DND-41 (cell line): ENCODE results near the gene OR1D5.

Experiments
- ATAC-seq: fragments of 200-7000 bp; cut with Tn5 transposase; 3 replicates; pipeline ENCODE4 v1.9.1; 2021; ENCODE audit warnings: low read depth; ENCODE audit not compliant: insufficient read depth
- DNase-seq: peaks from one replicate; pipeline ENCODE4 v3.0.0-alpha.2; 2020
- H2AFZ ChIP-seq: 2 replicates; pipeline ENCODE4 v1.6.0; 2012; ENCODE audit warnings: low read depth, low read length
- H3K27ac ChIP-seq: 2 replicates; pipeline ENCODE4 v1.5.1; 2012; ENCODE audit warnings: low read length, inconsistent platforms
- H3K27me3 ChIP-seq: fragments of 200-600 bp; sonication (generic); 2 replicates; pipeline ENCODE4 v1.6.0; 2012; ENCODE audit warnings: low read length, mild to moderate bottlenecking, inconsistent platforms; ENCODE audit not compliant: insufficient read depth, poor library complexity
- H3K36me3 ChIP-seq: 2 replicates; pipeline ENCODE4 v1.5.1; 2012; ENCODE audit warnings: low read length, inconsistent platforms; ENCODE audit not compliant: insufficient read depth
- H3K4me1 ChIP-seq: 2 replicates; pipeline ENCODE4 v1.5.1; 2012; ENCODE audit warnings: mild to moderate bottlenecking, low read length; ENCODE audit not compliant: insufficient read depth
- H3K4me2 ChIP-seq: 2 replicates; pipeline ENCODE4 v1.6.0; 2012; ENCODE audit warnings: mild to moderate bottlenecking, moderate library complexity, low read length, inconsistent platforms; ENCODE audit not compliant: insufficient read depth
- H3K4me3 ChIP-seq, 2 experiments: fragments of 200-600 bp in 1 of 2; shearing (Covaris generic) in 1 of 2; 2 replicates each; pipeline ENCODE4 v1.5.1; 2012 to 2016; ENCODE audit warnings: inconsistent platforms in 2 of 2, low read length in 2 of 2, mild to moderate bottlenecking in 2 of 2, low read depth in 1 of 2, moderate library complexity in 1 of 2
- H3K79me2 ChIP-seq: 2 replicates; pipeline ENCODE4 v1.6.0; 2012; ENCODE audit warnings: low read length, inconsistent platforms; ENCODE audit not compliant: insufficient read depth
- H3K9ac ChIP-seq: 2 replicates; pipeline ENCODE4 v1.6.0; 2012; ENCODE audit warnings: low read depth, mild to moderate bottlenecking, inconsistent platforms, low read length, moderate library complexity
- H3K9me3 ChIP-seq: 2 replicates; pipeline ENCODE4 v1.5.1; 2012; ENCODE audit warnings: low read length, moderate library complexity, mild to moderate bottlenecking, inconsistent platforms; ENCODE audit not compliant: insufficient read depth, severe bottlenecking
- H4K20me1 ChIP-seq: 2 replicates; pipeline ENCODE4 v1.6.0; 2012; ENCODE audit warnings: low read length; ENCODE audit not compliant: insufficient read depth
- EZH2 ChIP-seq: IDR thresholded peaks from 3 replicates; pipeline ENCODE4 v1.6.1; 2012; ENCODE audit warnings: borderline replicate concordance, low read depth, mild to moderate bottlenecking, moderate library complexity, low read length, inconsistent platforms; ENCODE audit not compliant: severe bottlenecking
- TF ChIP-seq, protein P1 (sequence below): IDR thresholded peaks from 2 replicates; pipeline ENCODE4 v1.5.1; 2012; ENCODE audit warnings: borderline replicate concordance, low read length, moderate library complexity, mild to moderate bottlenecking; ENCODE audit not compliant: poor library complexity, severe bottlenecking; ENCODE audit errors: extremely low read depth

The OR1D5 gene

DNA sequence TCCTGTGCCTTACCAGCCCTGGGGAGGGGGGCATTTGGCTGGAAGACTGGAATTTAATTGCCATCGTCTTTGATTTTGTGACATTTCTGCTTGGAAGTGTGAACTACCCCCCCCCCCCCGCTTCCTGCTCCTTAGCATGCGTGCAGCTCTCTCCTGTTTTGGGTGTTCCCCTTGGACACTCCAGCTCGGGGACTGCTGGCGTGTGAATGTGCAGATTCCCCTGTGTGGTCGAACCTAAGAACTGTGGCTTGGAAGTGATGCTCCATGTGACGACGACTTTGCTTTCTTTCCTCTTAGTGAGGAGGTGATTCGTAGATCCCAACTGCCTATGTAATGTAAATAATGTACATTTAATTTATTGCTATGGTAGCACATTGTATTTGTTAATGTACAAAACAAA lies 26.1 kb downstream of the OR1D5 start:
- no peak for TF ChIP-seq EZH2
- TF ChIP-seq, protein P1, sequence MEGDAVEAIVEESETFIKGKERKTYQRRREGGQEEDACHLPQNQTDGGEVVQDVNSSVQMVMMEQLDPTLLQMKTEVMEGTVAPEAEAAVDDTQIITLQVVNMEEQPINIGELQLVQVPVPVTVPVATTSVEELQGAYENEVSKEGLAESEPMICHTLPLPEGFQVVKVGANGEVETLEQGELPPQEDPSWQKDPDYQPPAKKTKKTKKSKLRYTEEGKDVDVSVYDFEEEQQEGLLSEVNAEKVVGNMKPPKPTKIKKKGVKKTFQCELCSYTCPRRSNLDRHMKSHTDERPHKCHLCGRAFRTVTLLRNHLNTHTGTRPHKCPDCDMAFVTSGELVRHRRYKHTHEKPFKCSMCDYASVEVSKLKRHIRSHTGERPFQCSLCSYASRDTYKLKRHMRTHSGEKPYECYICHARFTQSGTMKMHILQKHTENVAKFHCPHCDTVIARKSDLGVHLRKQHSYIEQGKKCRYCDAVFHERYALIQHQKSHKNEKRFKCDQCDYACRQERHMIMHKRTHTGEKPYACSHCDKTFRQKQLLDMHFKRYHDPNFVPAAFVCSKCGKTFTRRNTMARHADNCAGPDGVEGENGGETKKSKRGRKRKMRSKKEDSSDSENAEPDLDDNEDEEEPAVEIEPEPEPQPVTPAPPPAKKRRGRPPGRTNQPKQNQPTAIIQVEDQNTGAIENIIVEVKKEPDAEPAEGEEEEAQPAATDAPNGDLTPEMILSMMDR: no peak
- DNase-seq (no peak), ATAC-seq (no peak)
- H4K20me1 ChIP-seq: no peaks in the 10 kb centered on the region
- no peaks in the 10 kb centered on the region for H3K79me2 ChIP-seq
- H3K4me3 ChIP-seq: no peak overlapping the region
- no peak overlapping the region for H2AFZ ChIP-seq
- no peak overlapping the region for H3K4me2 ChIP-seq
- no peak overlapping the region for H3K9ac ChIP-seq
- H3K36me3 ChIP-seq: no peaks in the 10 kb centered on the region
- H3K9me3 ChIP-seq: no peaks in the 10 kb centered on the region
- peaks cover 2% of the 10 kb centered on the region for H3K27me3 ChIP-seq
- H3K4me1 ChIP-seq: no peaks in the 10 kb centered on the region
- H3K27ac ChIP-seq: no peak overlapping the region

DNA sequence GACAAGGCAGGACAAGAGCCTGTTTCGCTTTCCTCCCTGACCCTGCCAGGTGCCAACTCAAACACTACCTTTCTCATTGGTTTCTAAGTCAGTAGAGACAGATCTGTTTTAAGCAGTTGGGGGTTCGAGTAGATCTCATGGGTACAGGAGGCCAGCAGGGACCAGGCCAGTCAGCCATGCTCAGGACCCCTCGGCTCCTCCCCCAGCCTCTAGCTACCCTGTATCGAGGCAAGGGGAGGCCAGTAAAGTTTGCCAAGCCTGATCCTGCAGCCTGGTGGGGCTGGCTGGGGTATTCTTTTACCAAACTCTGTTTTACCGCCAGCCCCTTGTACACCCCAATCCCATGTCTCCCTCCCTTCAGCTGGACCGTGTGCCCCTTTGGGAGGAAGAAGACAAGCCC lies 26.6 kb downstream of the OR1D5 start:
- Histone ChIP-seq H3K27ac (no peak overlapping the region), H3K4me1 (no peaks in the 10 kb centered on the region)
- DNase-seq: no peak

DNA sequence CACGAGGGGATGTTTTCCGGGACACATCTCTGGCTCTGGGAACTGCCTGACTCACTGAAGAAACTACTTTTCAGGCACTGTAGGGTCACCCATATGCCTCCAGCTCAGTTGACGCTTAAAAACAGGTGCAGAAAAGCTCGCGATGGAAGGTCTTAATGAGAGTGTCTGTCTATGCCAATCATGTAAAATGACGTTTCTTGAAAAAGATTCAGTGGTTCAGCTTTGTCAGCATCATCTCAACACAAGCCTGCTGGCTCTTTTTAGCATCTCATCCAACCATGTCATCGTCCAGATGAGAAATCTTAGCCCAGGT lies 27.5 kb downstream of the OR1D5 start:
- H3K27ac ChIP-seq: no peak overlapping the region
- H3K27me3 ChIP-seq: peaks cover 2% of the 10 kb centered on the region
- ATAC-seq (no peak), DNase-seq (no peak)
- no peaks in the 10 kb centered on the region for H3K9me3 ChIP-seq
- TF ChIP-seq, protein P1: no peak
- no peak for TF ChIP-seq EZH2
- H3K4me2 ChIP-seq: no peak overlapping the region
- H3K4me3 ChIP-seq: no peak overlapping the region
- no peaks in the 10 kb centered on the region for H3K79me2 ChIP-seq
- H4K20me1 ChIP-seq: no peaks in the 10 kb centered on the region
- no peaks in the 10 kb centered on the region for H3K36me3 ChIP-seq
- H3K9ac ChIP-seq: no peak overlapping the region
- no peaks in the 10 kb centered on the region for H3K4me1 ChIP-seq
- no peak overlapping the region for H2AFZ ChIP-seq

More for the DNA sequence above, 26.6 kb downstream of the OR1D5 start:
- Histone ChIP-seq H3K79me2 (no peaks in the 10 kb centered on the region), H3K4me2 (no peak overlapping the region), H3K4me3 (no peak overlapping the region), H3K9me3 (no peaks in the 10 kb centered on the region), H3K9ac (no peak overlapping the region), H3K36me3 (no peaks in the 10 kb centered on the region), H3K27me3 (peaks cover 2% of the 10 kb centered on the region), H4K20me1 (no peaks in the 10 kb centered on the region), H2AFZ (no peak overlapping the region)
- no peak for TF ChIP-seq EZH2
- TF ChIP-seq, protein P1: no peak
- ATAC-seq: no peak
